ENCODE data around the gene ENOSF1.

GRCh38 chr18:658001-658946, 54.2 kb downstream of the ENOSF1 start:
- no peak for TF ChIP-seq CTCF (IDR thresholded peaks at IDR 0.05; ENCODE audit: insufficient read depth, low read length, poor library complexity, severe bottlenecking)
- TF ChIP-seq EZH2phosphoT487 (conservative IDR thresholded peaks at IDR 0.05; ENCODE audit: low read length), result no peak

All from SU-DHL-6 (cell line).